Measurements from ENCODE around the gene APOL6.
"Not testable (repeated sequence)": the region's sequence is repeated elsewhere in the genome, so short reads cannot be mapped to it uniquely, and the experiment has no call there.

The APOL6 gene

GRCh38 chr22:35677460-35678187 lies 29.4 kb downstream of the APOL6 start:
- DNase-seq (ENCODE audit: low read depth) = no peak

GRCh38 chr22:35678836-35679235 lies 30.6 kb downstream of the APOL6 start:
- DNase-seq (ENCODE audit: low read depth) = no peak

GRCh38 chr22:35679492-35679891 lies 31.2 kb downstream of the APOL6 start:
- not testable (repeated sequence) for DNase-seq (ENCODE audit: low read depth)

- DNase-seq (ENCODE audit: low read depth) = no peak
Measured at GRCh38 chr22:35681454-35682052, 33.3 kb downstream of the APOL6 start.

DNA sequence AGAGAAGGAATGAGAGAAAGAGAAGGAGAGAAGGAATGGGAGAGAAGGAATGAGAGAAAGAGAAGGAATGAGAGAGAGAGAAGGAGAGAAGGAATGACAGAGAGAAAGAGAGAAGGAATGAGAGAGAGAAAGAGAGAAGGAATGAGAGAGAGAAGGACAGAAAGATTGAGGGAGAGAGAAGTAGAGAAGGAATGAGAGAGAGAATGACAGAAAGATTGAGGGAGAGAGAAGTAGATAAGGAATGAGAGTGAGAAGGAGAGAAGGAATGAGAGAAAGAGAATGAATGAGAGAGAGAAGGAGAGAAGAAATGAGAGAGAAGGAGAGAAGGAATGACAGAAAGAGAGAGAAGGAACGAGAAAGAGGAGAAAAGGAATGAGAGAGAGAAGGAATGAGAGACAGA lies 35.3 kb downstream of the APOL6 start:
- DNase-seq (ENCODE audit: low read depth) = no peak

DNA sequence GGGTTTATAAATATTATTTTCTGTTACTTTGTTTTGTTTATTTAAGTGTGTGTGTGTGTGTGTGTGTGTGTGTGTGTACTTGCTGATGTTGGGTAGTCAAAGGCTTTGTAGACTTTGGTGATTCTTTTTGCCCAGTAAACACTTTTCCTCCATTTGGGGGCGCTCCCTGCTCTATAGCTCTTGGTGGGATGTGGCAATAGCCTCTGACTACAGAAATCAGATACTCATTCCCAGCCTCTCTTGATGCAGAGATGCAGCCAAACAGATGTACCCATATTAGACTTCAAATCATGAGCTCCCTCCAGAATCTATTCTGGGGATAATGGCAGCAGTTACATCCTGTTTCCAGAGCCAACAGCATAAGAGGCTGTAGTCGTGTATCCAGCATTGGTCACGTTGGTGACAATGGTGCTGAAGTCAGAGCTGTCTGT lies 36.0 kb downstream of the APOL6 start:
- DNase-seq (ENCODE audit: low read depth) = peak; percentile 85

DNA sequence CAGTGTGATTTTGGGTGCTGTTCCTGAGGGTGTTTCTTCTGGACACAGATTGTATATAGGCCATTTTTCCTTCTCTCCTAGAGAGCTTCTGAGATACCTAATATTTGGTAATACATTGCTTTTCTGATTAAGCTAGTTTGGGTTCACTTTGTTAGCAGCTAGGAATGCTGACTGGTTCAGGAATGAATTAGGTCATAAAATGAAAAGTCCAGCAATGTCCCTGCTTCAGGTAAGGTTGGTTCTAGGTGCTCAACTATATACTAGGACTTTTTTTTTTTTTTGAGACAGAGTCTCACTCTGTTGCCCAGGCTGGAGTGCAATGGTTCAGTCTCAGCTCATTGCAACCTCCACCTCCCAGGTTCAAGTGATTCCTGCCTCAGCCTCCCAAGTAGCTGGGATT lies 36.5 kb downstream of the APOL6 start:
- no peak for DNase-seq (ENCODE audit: low read depth)

DNA sequence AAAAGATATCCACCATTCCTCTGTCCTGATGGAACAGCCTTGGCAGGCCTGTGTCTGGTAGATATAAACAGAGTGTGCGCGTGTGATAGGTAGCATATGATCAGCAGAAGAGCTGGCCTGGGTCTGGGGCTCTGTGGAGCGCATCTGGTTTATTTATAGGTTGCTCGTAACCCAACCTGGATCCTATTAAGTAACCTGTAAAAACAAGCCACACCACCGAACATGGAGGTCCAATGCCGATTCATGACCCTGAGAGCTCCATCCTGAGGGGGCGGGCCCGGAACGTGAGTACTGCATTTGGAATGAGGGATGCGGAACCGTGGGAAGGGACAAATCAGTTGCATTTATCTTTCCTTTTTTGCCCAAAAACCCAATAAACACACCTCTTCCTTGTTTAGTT lies 37.5 kb downstream of the APOL6 start:
- DNase-seq (ENCODE audit: low read depth) = no peak

- DNase-seq (ENCODE audit: low read depth) = no peak
Measured at GRCh38 chr22:35686298-35686697, 38.1 kb downstream of the APOL6 start.

GRCh38 chr22:35687461-35687860 lies 39.2 kb downstream of the APOL6 start:
- DNase-seq (ENCODE audit: low read depth) = no peak

GRCh38 chr22:35688913-35689675 lies 40.8 kb downstream of the APOL6 start:
- DNase-seq (ENCODE audit: low read depth) = no peak

DNA sequence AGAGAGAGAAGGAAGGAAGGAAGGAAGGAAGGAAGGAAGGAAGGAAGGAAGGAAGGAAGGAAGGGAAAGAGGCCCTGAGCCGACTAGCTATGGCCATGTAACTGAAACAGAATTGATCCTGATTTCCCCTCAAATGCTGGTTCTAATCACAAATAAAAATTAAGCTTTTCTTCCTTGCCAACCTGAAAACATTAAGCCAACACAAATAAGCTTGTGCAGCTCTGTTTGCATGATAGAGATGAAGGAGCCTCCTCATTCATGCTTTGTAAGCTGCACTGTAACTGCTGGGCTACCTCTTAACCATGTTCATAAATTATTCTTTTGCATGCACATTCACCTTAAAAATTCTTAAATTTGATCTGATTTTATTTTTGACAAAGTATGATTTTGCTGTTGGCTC lies 41.8 kb downstream of the APOL6 start:
- DNase-seq (ENCODE audit: low read depth) = no peak

GRCh38 chr22:35695202-35695601 lies 47.0 kb downstream of the APOL6 start:
- DNase-seq (ENCODE audit: low read depth) = no peak

- DNase-seq (ENCODE audit: low read depth) = no peak
Measured at GRCh38 chr22:35697142-35697541, 48.9 kb downstream of the APOL6 start.

GRCh38 chr22:35699852-35700251 lies 51.6 kb downstream of the APOL6 start:
- DNase-seq (ENCODE audit: low read depth) = not testable (repeated sequence)

- DNase-seq (ENCODE audit: low read depth) = peak; percentile 9
Measured at GRCh38 chr22:35703861-35704584, 55.8 kb downstream of the APOL6 start.

DNA sequence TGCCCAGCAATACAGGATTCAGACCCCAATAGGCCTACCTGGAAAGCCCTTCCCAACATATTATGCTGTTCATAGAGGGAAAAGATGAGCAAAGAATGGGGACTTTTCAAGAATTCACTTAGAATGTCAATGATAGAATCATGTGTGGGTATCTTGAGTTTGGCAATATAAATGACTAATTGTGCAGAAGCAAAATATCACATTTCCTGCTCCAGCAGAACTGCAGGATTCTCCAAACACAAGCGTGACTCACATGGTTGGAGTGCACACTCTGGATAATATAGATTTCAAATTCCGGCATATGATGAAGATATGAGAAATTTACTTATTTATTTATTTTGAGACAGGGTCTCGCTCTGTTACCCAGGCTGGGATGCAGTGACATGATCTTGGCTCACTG lies 56.9 kb downstream of the APOL6 start:
- DNase-seq (ENCODE audit: low read depth) = peak; percentile 85

GRCh38 chr22:35708453-35708852 lies 60.2 kb downstream of the APOL6 start:
- DNase-seq (ENCODE audit: low read depth) = no peak

DNA sequence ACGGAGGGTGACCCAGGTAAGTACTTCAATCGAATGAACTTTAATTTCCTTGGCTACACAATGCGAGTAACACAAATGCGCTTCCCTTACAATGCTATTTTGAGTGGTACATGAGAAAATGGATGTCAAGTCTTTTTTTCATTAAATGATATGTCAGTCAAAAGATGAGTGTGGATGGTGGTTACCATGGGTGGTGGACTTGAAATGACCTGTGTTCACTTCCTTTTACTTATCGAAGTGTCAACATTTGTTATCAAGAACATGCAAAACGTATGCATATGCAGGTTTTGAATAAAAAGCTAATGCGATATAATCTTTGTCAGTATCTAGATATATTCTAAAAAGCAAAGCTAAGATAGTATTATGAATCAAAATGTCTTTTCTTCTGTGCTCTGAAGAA lies 60.7 kb downstream of the APOL6 start:
- no peak for DNase-seq (ENCODE audit: low read depth)

DNA sequence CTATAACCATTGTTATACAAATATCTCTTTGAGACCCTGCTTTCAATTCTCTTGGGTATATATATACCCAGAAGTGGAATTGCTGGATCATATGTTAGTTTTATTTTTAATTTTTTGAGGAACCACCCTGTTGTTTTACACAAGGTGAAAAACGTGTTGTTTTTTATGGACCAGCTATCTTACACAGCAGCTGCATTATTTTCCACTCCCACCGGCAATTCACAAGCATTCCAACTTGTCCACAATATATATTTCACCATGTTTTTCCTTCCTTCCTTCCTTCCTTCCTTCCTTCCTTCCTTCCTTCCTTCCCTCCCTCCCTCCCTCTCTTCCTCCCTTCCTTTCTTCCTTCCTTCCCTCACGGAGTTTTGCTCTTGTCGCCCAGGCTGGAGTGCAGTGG lies 63.1 kb downstream of the APOL6 start:
- no peak for DNase-seq (ENCODE audit: low read depth)

- no peak for DNase-seq (ENCODE audit: low read depth)
Measured at GRCh38 chr22:35712672-35713071, 64.4 kb downstream of the APOL6 start.

GRCh38 chr22:35717572-35717971 lies 69.3 kb downstream of the APOL6 start, which contains the start of gene APOL5:
Gene APOL5, plus strand, starts transcription at chr22:35717872. Its CDS starts 0 bp downstream, at chr22:35717872.
- no peak for DNase-seq (ENCODE audit: low read depth)
